PFSK-1 (cell line): ENCODE results near the gene CDC37.

ENCODE experiments used
- FOXP2 ChIP-seq: optimal IDR thresholded peaks from 2 replicates; pipeline ENCODE3; 2011; ENCODE audit warnings: borderline replicate concordance, control low read depth, inconsistent platforms; ENCODE audit not compliant: insufficient read depth; ENCODE audit errors: extremely low read length, extremely low read depth
- POLR2AphosphoS5 ChIP-seq: IDR thresholded peaks from 2 replicates; pipeline ENCODE4 v1.6.1; 2012; ENCODE audit warnings: low read depth, mild to moderate bottlenecking, control low read depth, low read length, moderate library complexity
- REST ChIP-seq, 2 experiments: IDR thresholded peaks; 2 replicates each; pipeline versions ENCODE4 v1.6.1 to v1.8.0; 2011 to 2012; ENCODE audit warnings: low read depth in 2 of 2, low read length in 2 of 2, control low read depth in 1 of 2, inconsistent platforms in 1 of 2, mild to moderate bottlenecking in 1 of 2, moderate library complexity in 1 of 2; ENCODE audit not compliant: insufficient read depth in 1 of 2
- SIN3A ChIP-seq: IDR thresholded peaks from 2 replicates; pipeline ENCODE4 v1.6.1; 2012; ENCODE audit warnings: mild to moderate bottlenecking, low read length, moderate library complexity, borderline replicate concordance; ENCODE audit not compliant: insufficient read depth
- TAF1 ChIP-seq: IDR thresholded peaks from 2 replicates; pipeline ENCODE4 v1.6.1; 2012; ENCODE audit warnings: low read length, control low read depth, borderline replicate concordance; ENCODE audit not compliant: insufficient read depth

CDC37 gene

GRCh38 chr19:10346509-10346908 is 56.8 kb downstream of the CDC37 start:
- TF ChIP-seq FOXP2 (peak; percentile 15), POLR2AphosphoS5 (no peak)

- no peak for TF ChIP-seq REST (IDR thresholded peaks at IDR 0.05; ENCODE audit: insufficient read depth in 1 of 2, low read depth in 2 of 2, low read length in 2 of 2)
- TF ChIP-seq FOXP2 = no peak
- TF ChIP-seq TAF1 = no peak
- no peak for TF ChIP-seq POLR2AphosphoS5
- TF ChIP-seq SIN3A = no peak
Observed at GRCh38 chr19:10344780-10345179, 58.6 kb downstream of the CDC37 start.

GRCh38 chr19:10343495-10343894 is 59.8 kb downstream of the CDC37 start:
- no peak for TF ChIP-seq REST (IDR thresholded peaks at IDR 0.05; ENCODE audit: insufficient read depth in 1 of 2, low read depth in 2 of 2, low read length in 2 of 2)
- TF ChIP-seq POLR2AphosphoS5 = no peak
- no peak for TF ChIP-seq SIN3A
- TF ChIP-seq TAF1 = no peak
- TF ChIP-seq FOXP2 = no peak
